ES-I3 (cell line): ENCODE measurements around the gene GVQW3.
"Not testable (repeated sequence)": the region's sequence is repeated elsewhere in the genome, so short reads cannot be mapped to it uniquely, and the experiment has no call there.

Experiments
- H3K36me3 ChIP-seq: 2 replicates; pipeline ENCODE4 v1.6.1; 2013; ENCODE audit warnings: mild to moderate bottlenecking, low read length, control low read depth, moderate library complexity; ENCODE audit not compliant: insufficient read depth
- H3K4me1 ChIP-seq: 2 replicates; pipeline ENCODE4 v1.6.1; 2013; ENCODE audit warnings: mild to moderate bottlenecking, control low read depth, low read length; ENCODE audit not compliant: insufficient read depth
- H3K9ac ChIP-seq: 2 replicates; pipeline ENCODE4 v1.6.1; 2013; ENCODE audit warnings: low read depth, mild to moderate bottlenecking, low read length, moderate library complexity
- H3K9me3 ChIP-seq: 2 replicates; pipeline ENCODE4 v1.6.1; 2013; ENCODE audit warnings: mild to moderate bottlenecking, low read length, moderate library complexity; ENCODE audit not compliant: control insufficient read depth, insufficient read depth

Gene GVQW3

GRCh38 chr11:76400967-76401366, 19.8 kb downstream of the GVQW3 start:
- Histone ChIP-seq H3K36me3 (no peaks in the 10 kb centered on the region), H3K9ac (no peak overlapping the region), H3K4me1 (no peaks in the 10 kb centered on the region), H3K9me3 (no peaks in the 10 kb centered on the region)

GRCh38 chr11:76401484-76401883, 20.4 kb downstream of the GVQW3 start:
- H3K4me1 ChIP-seq, H3K9me3 ChIP-seq, H3K9ac ChIP-seq, H3K36me3 ChIP-seq: not testable (repeated sequence)

- H3K9me3 ChIP-seq, result no peaks in the 10 kb centered on the region
- H3K9ac ChIP-seq, result no peak overlapping the region
- H3K4me1 ChIP-seq, result peaks cover 8% of the 10 kb centered on the region; the same call in 1 of the 2 replicates
- no peaks in the 10 kb centered on the region for H3K36me3 ChIP-seq
Observed at GRCh38 chr11:76406359-76406758, 25.2 kb downstream of the GVQW3 start.

- Histone ChIP-seq H3K9me3 (no peaks in the 10 kb centered on the region), H3K4me1 (peaks cover 8% of the 10 kb centered on the region; the same call in 1 of the 2 replicates), H3K36me3 (no peaks in the 10 kb centered on the region), H3K9ac (no peak overlapping the region)
Observed at GRCh38 chr11:76408171-76408965, 27.2 kb downstream of the GVQW3 start.

- no peaks in the 10 kb centered on the region for H3K36me3 ChIP-seq
- peaks cover 8% of the 10 kb centered on the region; the same call in 1 of the 2 replicates for H3K4me1 ChIP-seq
- H3K9ac ChIP-seq, result no peak overlapping the region
- H3K9me3 ChIP-seq, result no peaks in the 10 kb centered on the region
Observed at GRCh38 chr11:76410851-76411357, 29.8 kb downstream of the GVQW3 start.

GRCh38 chr11:76415073-76415472, 34.0 kb downstream of the GVQW3 start:
- no peaks in the 10 kb centered on the region for H3K4me1 ChIP-seq

GRCh38 chr11:76419896-76420295, 38.8 kb downstream of the GVQW3 start:
- H3K9ac ChIP-seq, result no peak overlapping the region
- no peaks in the 10 kb centered on the region for H3K9me3 ChIP-seq
- H3K36me3 ChIP-seq, result no peaks in the 10 kb centered on the region
- H3K4me1 ChIP-seq, result no peaks in the 10 kb centered on the region

More at GRCh38 chr11:76415073-76415472, 34.0 kb downstream of the GVQW3 start:
- H3K9ac ChIP-seq, result no peak overlapping the region
- H3K9me3 ChIP-seq, result no peaks in the 10 kb centered on the region
- no peaks in the 10 kb centered on the region for H3K36me3 ChIP-seq

GRCh38 chr11:76424379-76424778, 43.3 kb downstream of the GVQW3 start:
- H3K9ac ChIP-seq, result no peak overlapping the region
- H3K36me3 ChIP-seq, result no peaks in the 10 kb centered on the region
- no peaks in the 10 kb centered on the region for H3K9me3 ChIP-seq
- peaks cover 5% of the 10 kb centered on the region; the same call in 1 of the 2 replicates for H3K4me1 ChIP-seq

GRCh38 chr11:76424891-76425290, 43.8 kb downstream of the GVQW3 start:
- Histone ChIP-seq H3K4me1 (peaks cover 5% of the 10 kb centered on the region; the same call in 1 of the 2 replicates), H3K9me3 (no peaks in the 10 kb centered on the region), H3K36me3 (no peaks in the 10 kb centered on the region), H3K9ac (no peak overlapping the region)

GRCh38 chr11:76426660-76427059, 45.5 kb downstream of the GVQW3 start:
- H3K4me1 ChIP-seq, result peaks cover 5% of the 10 kb centered on the region; the same call in 1 of the 2 replicates
- H3K9ac ChIP-seq, result no peak overlapping the region
- no peaks in the 10 kb centered on the region for H3K9me3 ChIP-seq
- no peaks in the 10 kb centered on the region for H3K36me3 ChIP-seq

- no peak overlapping the region for H3K9ac ChIP-seq
- no peaks in the 10 kb centered on the region for H3K9me3 ChIP-seq
- no peaks in the 10 kb centered on the region for H3K4me1 ChIP-seq
- H3K36me3 ChIP-seq, result no peaks in the 10 kb centered on the region
Observed at GRCh38 chr11:76436020-76436419, 54.9 kb downstream of the GVQW3 start.

GRCh38 chr11:76443268-76443980, 62.3 kb downstream of the GVQW3 start:
- Histone ChIP-seq H3K36me3 (no peaks in the 10 kb centered on the region), H3K9ac (peak overlapping the region; percentile 94), H3K4me1 (peaks cover 16% of the 10 kb centered on the region), H3K9me3 (no peaks in the 10 kb centered on the region)

- no peaks in the 10 kb centered on the region for H3K36me3 ChIP-seq
- H3K4me1 ChIP-seq, result peaks cover 19% of the 10 kb centered on the region
- peak overlapping the region; percentile 94 for H3K9ac ChIP-seq
- no peaks in the 10 kb centered on the region for H3K9me3 ChIP-seq
Observed at GRCh38 chr11:76444065-76444383, 62.9 kb downstream of the GVQW3 start.

GRCh38 chr11:76444384-76445120, 63.4 kb downstream of the GVQW3 start, which contains the start of gene EMSY:
EMSY (plus strand) TSS chr11:76445018; CDS start chr11:76446939, 1,921 bp downstream.
- Histone ChIP-seq H3K36me3 (no peaks in the 10 kb centered on the region), H3K9ac (peak within 1 kb of the TSS; percentile 94), H3K9me3 (no peaks in the 10 kb centered on the region), H3K4me1 (peaks cover 24% of the 10 kb centered on the region)
